Measurements from ENCODE around the gene PHKG1. TPM values are rescaled to one million over a fixed set of nuclear protein-coding genes. Genes with fewer than 3 reads are reported as not detected.
A peak's percentile ranks its signal among the peaks of the same experiment; 100 is the strongest.
"Not testable (repeated sequence)": the region's sequence is repeated elsewhere in the genome, so short reads cannot be mapped to it uniquely, and the experiment has no call there.

The PHKG1 gene
- total RNA-seq, 2 experiments from 2014 or later: 9.7 to 11.5 TPM

- Mint-ChIP-seq H3K27me3 (no peaks in the 10 kb centered on the region), H3K36me3 (ENCODE audit: low read depth) (peaks cover 50% of the 10 kb centered on the region), H3K4me3 (peak within 1 kb of the TSS; percentile 96), H3K4me1 (ENCODE audit: low read depth) (peaks cover 37% of the 10 kb centered on the region), H3K27ac (peak within 1 kb of the TSS; percentile 98), H3K9me3 (no peaks in the 10 kb centered on the region)
- peaks cover 0 to 5% of the 10 kb centered on the region in 2 experiments for H3K9me3 ChIP-seq (ENCODE audit: control insufficient read depth in 1 of 2, insufficient read depth in 1 of 2, low read length in 2 of 2)
- DNase-seq (peak; percentile 85 to 99 (median 90)), ATAC-seq (ENCODE audit: poor library complexity) (peak; percentile 92)
- peaks cover 26% of the 10 kb centered on the region for H3K36me3 ChIP-seq (ENCODE audit: insufficient read depth, low read length)
- H3K4me1 ChIP-seq (ENCODE audit: insufficient read depth, low read length): peaks cover 22% of the 10 kb centered on the region
- H3K4me3 ChIP-seq (ENCODE audit: low read length): peak within 1 kb of the TSS; percentile 97
- no peak for TF ChIP-seq CTCF (IDR thresholded peaks at IDR 0.05)
- ChIA-PET POLR2A (interaction anchor here (0.7 to 3.2 kb wide), 11 partner anchors 11 to 1347 kb away, joined by 3 to 42 read pairs (median 6); partner anchors contain the start of genes CCT6A, LANCL2, NIPSNAP2 and PSPH), CTCF (interaction anchor here (1.0 to 2.0 kb wide), 3 partner anchors 42 to 142 kb away, joined by 3 to 6 read pairs (median 3); partner anchors contain the start of genes NIPSNAP2 and SUMF2)
- H3K27ac ChIP-seq (ENCODE audit: low read depth in 1 of 2, low read length in 2 of 2): peak within 1 kb of the TSS; percentile 91 to 95
- intact Hi-C loops (cut with DNase I, micrococcal nuclease): loop anchor here (1.0 to 10.0 kb wide), 9 partner anchors 42 to 1349 kb away; partner anchors contain the start of genes CCT6A (in 1 of the 2), LANCL2 (in 1 of the 2), NIPSNAP2 (in 1 of the 2) and PSPH (in 1 of the 2)
- H3K27me3 ChIP-seq (ENCODE audit: control insufficient read depth in 1 of 2, insufficient read depth in 2 of 2, low read length in 2 of 2): no peaks in the 10 kb centered on the region
Measured at GRCh38 chr7:56106108-56107073, 13.6 kb upstream of the PHKG1 start, which contains the start of gene CHCHD2. Gene CHCHD2, minus strand, starts transcription at chr7:56106476. Its CDS starts 63 bp downstream, at chr7:56106413.

- H3K4me3 ChIP-seq (ENCODE audit: low read length): peak overlapping the region; percentile 97
- H3K36me3 Mint-ChIP-seq (ENCODE audit: low read depth): peaks cover 59% of the 10 kb centered on the region
Measured at GRCh38 chr7:56105508-56105907, 12.8 kb upstream of the PHKG1 start.

GRCh38 chr7:56104138-56104537 lies 11.4 kb upstream of the PHKG1 start:
- peaks cover 37% of the 10 kb centered on the region for H3K4me1 Mint-ChIP-seq (ENCODE audit: low read depth)
- H3K9me3 ChIP-seq (ENCODE audit: control insufficient read depth in 1 of 2, insufficient read depth in 1 of 2, low read length in 2 of 2); ATAC-seq (ENCODE audit: poor library complexity); DNase-seq; H3K27me3 Mint-ChIP-seq; H3K4me3 Mint-ChIP-seq; H3K4me3 ChIP-seq (ENCODE audit: low read length); H3K27ac ChIP-seq (ENCODE audit: low read depth in 1 of 2, low read length in 2 of 2); H3K27me3 ChIP-seq (ENCODE audit: control insufficient read depth in 1 of 2, insufficient read depth in 2 of 2, low read length in 2 of 2); H3K9me3 Mint-ChIP-seq: not testable (repeated sequence)
- H3K27ac Mint-ChIP-seq: peak overlapping the region; percentile 61
- peaks cover 71% of the 10 kb centered on the region for H3K36me3 Mint-ChIP-seq (ENCODE audit: low read depth)
- H3K4me1 ChIP-seq (ENCODE audit: insufficient read depth, low read length): peaks cover 22% of the 10 kb centered on the region
- intact Hi-C loops (cut with DNase I, micrococcal nuclease): loop anchor here (5.0 to 10.0 kb wide), 3 partner anchors 37 to 339 kb away; no protein-coding TSS in a partner anchor
- ChIA-PET CTCF (interaction anchor here (0.7 kb wide), 1 partner anchor 53 kb away, joined by 3 read pairs; no protein-coding TSS in a partner anchor), POLR2A (interaction anchor here (3.2 kb wide), 1 partner anchor 39 kb away, joined by 42 read pairs; the partner anchor contains the start of gene SUMF2)
- peaks cover 48% of the 10 kb centered on the region for H3K36me3 ChIP-seq (ENCODE audit: insufficient read depth, low read length)

More at GRCh38 chr7:56105508-56105907, 12.8 kb upstream of the PHKG1 start:
- peaks cover 0 to 5% of the 10 kb centered on the region in 2 experiments for H3K9me3 ChIP-seq (ENCODE audit: control insufficient read depth in 1 of 2, insufficient read depth in 1 of 2, low read length in 2 of 2)
- H3K36me3 ChIP-seq (ENCODE audit: insufficient read depth, low read length): peaks cover 35% of the 10 kb centered on the region
- Mint-ChIP-seq H3K27me3 (no peaks in the 10 kb centered on the region), H3K4me3 (peak overlapping the region; percentile 96), H3K27ac (peak overlapping the region; percentile 98), H3K9me3 (no peaks in the 10 kb centered on the region), H3K4me1 (ENCODE audit: low read depth) (peaks cover 37% of the 10 kb centered on the region)
- CTCF ChIA-PET: interaction anchor here (1.4 to 2.0 kb wide), 2 partner anchors 41 to 142 kb away, joined by 3 to 6 read pairs; partner anchors contain the start of genes NIPSNAP2 and SUMF2
- ATAC-seq (ENCODE audit: poor library complexity): peak; percentile 45
- peak overlapping the region; percentile 91 to 95 for H3K27ac ChIP-seq (ENCODE audit: low read depth in 1 of 2, low read length in 2 of 2)
- no peaks in the 10 kb centered on the region for H3K27me3 ChIP-seq (ENCODE audit: control insufficient read depth in 1 of 2, insufficient read depth in 2 of 2, low read length in 2 of 2)
- intact Hi-C loops (cut with DNase I, micrococcal nuclease): loop anchor here (5.0 to 10.0 kb wide), 6 partner anchors 53 to 1348 kb away; partner anchors contain the start of genes CCT6A (in 1 of the 2), LANCL2 (in 1 of the 2), NIPSNAP2 (in 1 of the 2) and PSPH (in 1 of the 2)
- POLR2A ChIA-PET: interaction anchor here (1.2 to 3.2 kb wide), 8 partner anchors 12 to 1347 kb away, joined by 4 to 42 read pairs (median 12); partner anchors contain the start of genes CCT6A, LANCL2, NIPSNAP2 and PSPH
- no peak for TF ChIP-seq CTCF (IDR thresholded peaks at IDR 0.05)
- peaks cover 22% of the 10 kb centered on the region for H3K4me1 ChIP-seq (ENCODE audit: insufficient read depth, low read length)
- peak in 8 of 14 experiments; percentile 11 to 71 (median 37) for DNase-seq
